GM10847 (cell line): ENCODE results near the gene ZHX3.

Experiments used
- POLR2A ChIP-seq: IDR thresholded peaks from 2 replicates; pipeline ENCODE4 v1.6.1; 2011; ENCODE audit not compliant: insufficient read length; ENCODE audit errors: extremely low read depth

The ZHX3 gene

GRCh38 chr20:41317546-41318270, at the start of gene ZHX3:
Gene ZHX3, minus strand, starts transcription at chr20:41317731. Its CDS starts 112,815 bp downstream, at chr20:41204916.
- peak; percentile 44 for TF ChIP-seq POLR2A

GRCh38 chr20:41367393-41367695, 49.8 kb upstream of the ZHX3 start:
- no peak for TF ChIP-seq POLR2A

GRCh38 chr20:41366546-41367392, 49.2 kb upstream of the ZHX3 start, which contains the start of gene EMILIN3:
Gene EMILIN3, minus strand, starts transcription at chr20:41366818. Its CDS starts 184 bp downstream, at chr20:41366634.
- no peak for TF ChIP-seq POLR2A

GRCh38 chr20:41365777-41366545, 48.4 kb upstream of the ZHX3 start:
- TF ChIP-seq POLR2A: no peak

GRCh38 chr20:41364967-41365765, 47.6 kb upstream of the ZHX3 start:
- TF ChIP-seq POLR2A: no peak

- TF ChIP-seq POLR2A: no peak
Observed at GRCh38 chr20:41364236-41364855, 46.8 kb upstream of the ZHX3 start.

GRCh38 chr20:41363601-41364000, 46.1 kb upstream of the ZHX3 start:
- no peak for TF ChIP-seq POLR2A

GRCh38 chr20:41362748-41363140, 45.2 kb upstream of the ZHX3 start:
- no peak for TF ChIP-seq POLR2A

GRCh38 chr20:41361757-41362747, 44.5 kb upstream of the ZHX3 start:
- no peak for TF ChIP-seq POLR2A

- no peak for TF ChIP-seq POLR2A
Observed at GRCh38 chr20:41360831-41361756, 43.6 kb upstream of the ZHX3 start.

- TF ChIP-seq POLR2A: no peak
Observed at GRCh38 chr20:41359541-41360011, 42.0 kb upstream of the ZHX3 start.

- no peak for TF ChIP-seq POLR2A
Observed at GRCh38 chr20:41358717-41359116, 41.2 kb upstream of the ZHX3 start.
